Trophoblast cell (in vitro differentiated cells and primary cell): Measurements from ENCODE around the gene FOXM1.

Experiments
- DNase-seq, 2 donors: peaks; one replicate each; pipeline ENCODE4 v3.0.0-alpha.2; 2016
- H2AFZ ChIP-seq: 2 replicates; pipeline ENCODE4 v1.6.1; 2013; ENCODE audit warnings: low read length, moderate library complexity, mild to moderate bottlenecking; ENCODE audit not compliant: insufficient read depth, poor library complexity
- H2AK5ac ChIP-seq: 2 replicates; pipeline ENCODE4 v1.6.1; 2013; ENCODE audit warnings: mild to moderate bottlenecking, low read length
- H2BK120ac ChIP-seq: 2 replicates; pipeline ENCODE4 v1.6.1; 2013; ENCODE audit warnings: low read length, mild to moderate bottlenecking, moderate library complexity; ENCODE audit not compliant: insufficient read depth, poor library complexity
- H2BK12ac ChIP-seq: 2 replicates; pipeline ENCODE4 v1.6.1; 2013; ENCODE audit warnings: mild to moderate bottlenecking, low read length, moderate library complexity
- H2BK5ac ChIP-seq: 2 replicates; pipeline ENCODE4 v1.6.1; 2013; ENCODE audit warnings: low read length, low read depth, moderate library complexity, mild to moderate bottlenecking; ENCODE audit not compliant: poor library complexity
- H3K14ac ChIP-seq: 2 replicates; pipeline ENCODE4 v1.6.1; 2013; ENCODE audit warnings: mild to moderate bottlenecking, low read length
- H3K18ac ChIP-seq: 2 replicates; pipeline ENCODE4 v1.6.1; 2013; ENCODE audit warnings: mild to moderate bottlenecking, low read length
- H3K23ac ChIP-seq: 2 replicates; pipeline ENCODE4 v1.6.1; 2013; ENCODE audit warnings: low read length
- H3K27ac ChIP-seq: 2 replicates; pipeline ENCODE4 v1.5.1; 2013; ENCODE audit warnings: low read depth, mild to moderate bottlenecking, inconsistent platforms, low read length, moderate library complexity
- H3K27me3 ChIP-seq: 2 replicates; pipeline ENCODE4 v1.6.1; 2013; ENCODE audit warnings: inconsistent platforms, mild to moderate bottlenecking, low read length, moderate library complexity; ENCODE audit not compliant: insufficient read depth
- H3K36me3 ChIP-seq, 2 experiments: 1 replicate in 1 of 2; 2 replicates in 1 of 2; pipeline ENCODE4 v1.6.1; 2013; ENCODE audit warnings: low read length in 2 of 2, mild to moderate bottlenecking in 2 of 2, moderate library complexity in 1 of 2; ENCODE audit not compliant: insufficient read depth in 2 of 2, control insufficient read depth in 1 of 2
- H3K4ac ChIP-seq: 2 replicates; pipeline ENCODE4 v1.6.1; 2013; ENCODE audit warnings: low read depth, mild to moderate bottlenecking, low read length, moderate library complexity
- H3K4me1 ChIP-seq, 2 experiments: 1 replicate in 1 of 2; 2 replicates in 1 of 2; pipeline ENCODE4 v1.6.1; 2013; ENCODE audit warnings: low read length in 2 of 2, mild to moderate bottlenecking in 2 of 2, moderate library complexity in 1 of 2; ENCODE audit not compliant: insufficient read depth in 2 of 2, control insufficient read depth in 1 of 2
- H3K4me2 ChIP-seq: 2 replicates; pipeline ENCODE4 v1.6.1; 2013; ENCODE audit warnings: inconsistent platforms, mild to moderate bottlenecking, low read length, moderate library complexity
- H3K4me3 ChIP-seq: 2 replicates; pipeline ENCODE4 v1.5.1; 2013; ENCODE audit warnings: mild to moderate bottlenecking, low read depth, low read length, inconsistent platforms
- H3K79me1 ChIP-seq: one replicate; pipeline ENCODE4 v1.6.1; 2013; ENCODE audit warnings: low read length
- H3K79me2 ChIP-seq: 2 replicates; pipeline ENCODE4 v1.6.1; 2013; ENCODE audit warnings: low read length, mild to moderate bottlenecking; ENCODE audit not compliant: control insufficient read depth, insufficient read depth, poor library complexity
- H3K9ac ChIP-seq: 2 replicates; pipeline ENCODE4 v1.6.1; 2013; ENCODE audit warnings: mild to moderate bottlenecking, low read length
- H3K9me3 ChIP-seq: 2 replicates; pipeline ENCODE4 v1.6.1; 2013; ENCODE audit warnings: low read depth, mild to moderate bottlenecking, control low read depth, inconsistent platforms, low read length; ENCODE audit not compliant: insufficient read depth
- H4K12ac ChIP-seq: 2 replicates; pipeline ENCODE4 v1.6.1; 2013; ENCODE audit warnings: low read depth, mild to moderate bottlenecking, low read length, moderate library complexity
- H4K8ac ChIP-seq: 2 replicates; pipeline ENCODE4 v1.6.1; 2013; ENCODE audit warnings: low read depth, mild to moderate bottlenecking, low read length, moderate library complexity
- H4K91ac ChIP-seq: one replicate; pipeline ENCODE4 v1.6.1; 2013; ENCODE audit warnings: low read depth, mild to moderate bottlenecking, low read length, moderate library complexity
- WGBS: extraction: QIAGEN DNeasy Blood & Tissue Kit; methylation state at CpG from one replicate; pipeline ENCODE4 v1.1.7; 2013; ENCODE audit warnings: missing lambda C conversion rate; ENCODE audit not compliant: insufficient read length, insufficient coverage; ENCODE audit errors: extremely low coverage; 5-methylcytosine and 5-hydroxymethylcytosine counted together

Gene FOXM1

GRCh38 chr12:2922329-2922728 lies 45.4 kb upstream of the FOXM1 start:
- no peak overlapping the region for H3K27ac ChIP-seq
- H3K4me3 ChIP-seq = no peak overlapping the region
- no peak overlapping the region for H3K23ac ChIP-seq
- no peak overlapping the region for H2BK5ac ChIP-seq
- no peak overlapping the region for H3K4me2 ChIP-seq
- no peaks in the 10 kb centered on the region for H3K4me1 ChIP-seq
- no peak overlapping the region for H2BK12ac ChIP-seq
- no peaks in the 10 kb centered on the region for H3K79me2 ChIP-seq
- H3K79me1 ChIP-seq = no peaks in the 10 kb centered on the region
- H3K27me3 ChIP-seq = no peaks in the 10 kb centered on the region
- no peak overlapping the region for H2AFZ ChIP-seq
- H3K36me3 ChIP-seq = peaks cover 13 to 19% of the 10 kb centered on the region in 2 experiments
- no peak overlapping the region for H3K4ac ChIP-seq
- H2AK5ac ChIP-seq = no peak overlapping the region
- no peak for DNase-seq
- WGBS = no CpG with 5 or more reads among the region's 2 CpGs
- no peak overlapping the region for H4K12ac ChIP-seq
- no peak overlapping the region for H3K14ac ChIP-seq
- no peak overlapping the region for H4K8ac ChIP-seq
- no peaks in the 10 kb centered on the region for H3K9me3 ChIP-seq
- no peak overlapping the region for H3K9ac ChIP-seq
- no peak overlapping the region for H4K91ac ChIP-seq
- H3K18ac ChIP-seq = no peak overlapping the region
- H2BK120ac ChIP-seq = no peak overlapping the region

DNA sequence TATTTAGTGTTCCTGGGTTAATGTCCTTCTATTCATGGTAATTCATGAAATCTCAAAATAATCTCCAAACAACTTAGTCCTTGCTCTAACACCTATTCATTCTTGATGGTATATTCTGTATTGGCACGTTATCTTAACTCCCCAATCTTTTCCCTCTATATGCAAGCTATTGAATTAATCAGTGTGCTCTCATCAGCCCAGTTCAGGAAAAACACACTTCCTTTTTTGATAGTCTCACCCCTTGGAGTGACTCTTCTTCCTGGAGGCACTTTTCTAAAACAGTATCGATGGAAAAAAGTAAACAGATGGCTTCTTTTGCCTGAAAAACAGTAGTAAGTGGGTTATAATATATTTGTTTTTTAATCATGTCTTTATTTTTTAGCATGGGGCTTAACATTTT lies 42.3 kb upstream of the FOXM1 start:
- H3K23ac ChIP-seq = no peak overlapping the region
- no peak overlapping the region for H3K27ac ChIP-seq
- H3K79me2 ChIP-seq = no peaks in the 10 kb centered on the region
- no peak overlapping the region for H3K4me3 ChIP-seq
- H3K18ac ChIP-seq = no peak overlapping the region
- H4K91ac ChIP-seq = no peak overlapping the region
- no peak for DNase-seq
- no peak overlapping the region for H4K8ac ChIP-seq
- H2AFZ ChIP-seq = no peak overlapping the region
- no peak overlapping the region for H3K4me2 ChIP-seq
- no peaks in the 10 kb centered on the region for H3K9me3 ChIP-seq
- no CpG with 5 or more reads among the region's 2 CpGs for WGBS
- peaks cover 11% of the 10 kb centered on the region in 2 experiments for H3K36me3 ChIP-seq
- no peak overlapping the region for H4K12ac ChIP-seq
- no peak overlapping the region for H2BK12ac ChIP-seq
- no peak overlapping the region for H2BK5ac ChIP-seq
- H3K79me1 ChIP-seq = no peaks in the 10 kb centered on the region
- no peak overlapping the region for H2AK5ac ChIP-seq
- H3K4ac ChIP-seq = no peak overlapping the region
- H3K4me1 ChIP-seq = no peaks in the 10 kb centered on the region
- H2BK120ac ChIP-seq = no peak overlapping the region
- H3K27me3 ChIP-seq = no peaks in the 10 kb centered on the region
- no peak overlapping the region for H3K14ac ChIP-seq
- H3K9ac ChIP-seq = no peak overlapping the region

- H3K79me1 ChIP-seq = no peaks in the 10 kb centered on the region
- peaks cover 0 to 2% of the 10 kb centered on the region in 2 experiments for H3K36me3 ChIP-seq
- H3K79me2 ChIP-seq = no peaks in the 10 kb centered on the region
- H2AK5ac ChIP-seq = no peak overlapping the region
- no peak overlapping the region for H2BK12ac ChIP-seq
- no peak overlapping the region for H2AFZ ChIP-seq
- H3K9ac ChIP-seq = no peak overlapping the region
- no peak overlapping the region for H2BK120ac ChIP-seq
- WGBS = no CpG with 5 or more reads among the region's 3 CpGs
- no peak overlapping the region for H3K4me2 ChIP-seq
- no peak overlapping the region for H3K18ac ChIP-seq
- no peak overlapping the region for H2BK5ac ChIP-seq
- no peak overlapping the region for H3K23ac ChIP-seq
- H3K14ac ChIP-seq = no peak overlapping the region
- H3K4me3 ChIP-seq = no peak overlapping the region
- no peak overlapping the region for H4K12ac ChIP-seq
- H3K4ac ChIP-seq = no peak overlapping the region
- H4K8ac ChIP-seq = no peak overlapping the region
- no peaks in the 10 kb centered on the region for H3K27me3 ChIP-seq
- H3K27ac ChIP-seq = no peak overlapping the region
- no peak overlapping the region for H4K91ac ChIP-seq
- H3K9me3 ChIP-seq = no peaks in the 10 kb centered on the region
- DNase-seq = no peak
- H3K4me1 ChIP-seq = no peaks in the 10 kb centered on the region
Measured at GRCh38 chr12:2912216-2912575, 35.2 kb upstream of the FOXM1 start.

DNA sequence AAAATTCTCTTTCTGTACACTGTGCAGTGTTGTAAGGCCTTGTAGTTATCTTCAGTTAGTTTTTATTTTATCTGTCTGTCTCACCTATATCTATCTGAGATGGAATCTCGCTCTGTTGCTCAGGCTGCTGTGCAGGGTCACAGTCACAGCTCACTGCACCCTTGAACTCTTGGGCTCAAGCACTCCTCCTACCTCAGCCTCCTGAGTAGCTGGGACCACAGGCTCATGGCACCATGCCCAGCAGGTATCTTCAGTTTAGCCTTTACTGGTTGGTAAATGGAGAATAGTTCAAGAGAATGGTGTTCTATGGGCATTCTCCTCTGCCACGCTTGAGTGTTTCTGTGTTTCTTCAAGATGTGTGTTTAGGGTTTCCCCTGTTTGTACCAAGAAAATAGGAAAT lies 27.3 kb upstream of the FOXM1 start:
- Histone ChIP-seq H3K4me2 (no peak overlapping the region), H3K27me3 (no peaks in the 10 kb centered on the region)
- no CpG with 5 or more reads among the region's 2 CpGs for WGBS

More for the DNA sequence above, 27.3 kb upstream of the FOXM1 start:
- no peak overlapping the region for H4K91ac ChIP-seq
- no peak overlapping the region for H3K27ac ChIP-seq
- H3K18ac ChIP-seq = no peak overlapping the region
- H4K12ac ChIP-seq = no peak overlapping the region
- H3K23ac ChIP-seq = no peak overlapping the region
- H2AK5ac ChIP-seq = no peak overlapping the region
- H3K36me3 ChIP-seq = no peaks in the 10 kb centered on the region
- DNase-seq = no peak
- H3K9me3 ChIP-seq = no peaks in the 10 kb centered on the region
- H2BK120ac ChIP-seq = no peak overlapping the region
- H3K79me1 ChIP-seq = no peaks in the 10 kb centered on the region
- no peak overlapping the region for H2BK12ac ChIP-seq
- H3K79me2 ChIP-seq = no peaks in the 10 kb centered on the region
- H4K8ac ChIP-seq = no peak overlapping the region
- H2BK5ac ChIP-seq = no peak overlapping the region
- no peak overlapping the region for H3K14ac ChIP-seq
- no peaks in the 10 kb centered on the region for H3K4me1 ChIP-seq
- H3K4me3 ChIP-seq = no peak overlapping the region
- no peak overlapping the region for H3K4ac ChIP-seq
- H3K9ac ChIP-seq = no peak overlapping the region
- H2AFZ ChIP-seq = no peak overlapping the region
